ENCODE data around the gene PTPRE. TPM values are rescaled to one million over a fixed set of nuclear protein-coding genes. Genes with fewer than 3 reads are reported as not detected.
"Not testable (repeated sequence)": the region's sequence is repeated elsewhere in the genome, so short reads cannot be mapped to it uniquely, and the experiment has no call there.

PTPRE gene
- total RNA-seq, 1 donor from 2014 or later: 20.9 TPM

DNA sequence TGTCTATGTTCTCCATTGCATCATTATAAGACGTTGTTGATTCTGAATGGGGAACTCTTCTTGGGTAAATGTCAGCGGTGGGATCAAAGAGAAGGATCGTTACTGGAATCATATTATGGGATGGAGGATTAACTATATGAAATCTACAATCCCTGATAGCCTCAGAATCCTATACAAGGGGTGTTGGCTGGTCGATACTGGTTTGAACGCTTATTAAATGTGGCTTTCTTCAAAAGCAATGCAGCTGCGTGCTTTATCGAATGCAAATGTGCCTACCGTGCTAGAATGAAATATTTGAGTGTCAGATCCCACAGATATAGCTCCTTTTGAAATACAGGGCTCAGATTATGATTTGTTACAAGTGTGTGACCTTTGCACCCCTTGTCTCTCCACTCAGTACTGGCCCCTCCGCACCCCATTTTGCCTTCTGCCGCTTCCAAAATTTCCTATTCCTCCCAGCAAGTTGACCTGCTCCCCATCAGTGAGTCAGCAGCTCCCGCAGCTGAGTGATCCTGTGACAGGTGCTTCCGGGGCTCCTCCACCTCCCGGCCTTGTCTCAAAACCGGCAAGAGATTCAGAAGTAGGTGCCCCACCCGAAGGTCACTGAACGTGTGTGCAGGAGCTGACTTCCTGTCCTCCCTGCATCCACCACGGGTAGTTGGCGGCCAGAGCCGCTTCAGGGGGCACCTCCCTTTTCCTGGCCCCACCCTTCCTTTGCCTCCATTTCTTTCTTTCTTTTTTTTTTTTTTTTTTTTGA, 76.6 kb downstream of the PTPRE start:
- DNase-seq: no peak

DNA sequence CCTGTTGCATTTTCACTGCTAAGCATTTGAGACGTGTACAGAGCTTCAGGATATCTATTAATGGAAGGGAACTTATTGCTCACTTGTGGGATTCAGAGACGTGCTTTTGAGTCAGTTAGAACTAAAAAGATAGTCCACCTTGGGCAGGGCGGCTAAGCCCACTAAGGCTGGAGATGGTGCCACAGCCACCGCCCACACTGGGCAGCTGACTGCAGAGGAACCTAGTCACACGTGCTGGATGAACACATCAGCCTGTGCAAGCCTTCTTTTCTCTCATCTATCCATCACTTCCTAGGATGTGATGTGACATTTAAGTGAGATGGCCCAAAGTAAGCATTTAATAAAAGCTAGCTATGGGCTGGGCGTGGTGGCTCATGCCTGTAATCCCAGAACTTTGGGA, 78.0 kb downstream of the PTPRE start:
- no peak for DNase-seq

DNA sequence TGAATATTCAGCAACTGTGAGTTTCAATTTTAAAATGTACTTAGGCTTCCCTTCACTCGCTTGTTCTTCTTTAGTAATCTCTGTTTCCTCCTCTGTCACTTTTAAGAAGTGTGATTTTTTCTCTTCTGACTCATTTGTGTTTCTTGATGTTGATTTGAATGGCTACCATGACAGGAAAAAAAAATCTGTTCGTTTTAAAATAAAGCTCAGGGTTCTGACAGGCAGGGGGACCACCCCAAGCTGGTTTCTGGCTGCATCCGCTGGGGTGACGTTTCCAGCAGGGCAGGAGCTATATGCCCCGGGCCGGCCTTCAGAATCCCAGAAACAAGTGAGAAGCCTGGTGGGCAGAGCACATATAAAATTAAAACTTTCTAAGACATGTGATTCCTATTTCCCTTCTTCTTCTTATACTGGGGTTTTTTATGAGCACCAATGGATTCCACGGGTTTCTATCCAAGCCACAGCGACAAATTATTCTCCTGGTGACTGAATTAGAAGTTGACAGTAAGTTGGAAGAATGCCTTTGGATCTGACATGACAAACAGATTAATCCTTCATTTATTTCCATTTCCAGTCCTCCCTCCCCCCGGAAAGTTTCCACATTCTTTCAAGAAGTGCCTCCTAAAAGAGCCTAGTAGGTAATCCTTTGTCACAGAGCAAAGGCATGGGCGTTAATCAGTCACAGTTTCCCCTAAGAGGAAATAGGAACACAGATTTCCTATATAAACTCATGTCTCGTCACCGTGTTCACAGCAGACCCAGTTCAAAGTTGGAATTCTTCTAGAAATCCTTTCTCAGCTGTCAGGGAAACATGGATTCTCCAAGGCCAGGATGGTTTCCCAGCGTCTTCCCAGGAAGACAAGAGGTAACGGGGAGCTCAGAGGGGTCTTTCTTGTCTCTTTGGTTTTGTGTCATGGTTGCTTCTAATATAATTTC, 79.9 kb downstream of the PTPRE start:
- no peak for DNase-seq

DNA sequence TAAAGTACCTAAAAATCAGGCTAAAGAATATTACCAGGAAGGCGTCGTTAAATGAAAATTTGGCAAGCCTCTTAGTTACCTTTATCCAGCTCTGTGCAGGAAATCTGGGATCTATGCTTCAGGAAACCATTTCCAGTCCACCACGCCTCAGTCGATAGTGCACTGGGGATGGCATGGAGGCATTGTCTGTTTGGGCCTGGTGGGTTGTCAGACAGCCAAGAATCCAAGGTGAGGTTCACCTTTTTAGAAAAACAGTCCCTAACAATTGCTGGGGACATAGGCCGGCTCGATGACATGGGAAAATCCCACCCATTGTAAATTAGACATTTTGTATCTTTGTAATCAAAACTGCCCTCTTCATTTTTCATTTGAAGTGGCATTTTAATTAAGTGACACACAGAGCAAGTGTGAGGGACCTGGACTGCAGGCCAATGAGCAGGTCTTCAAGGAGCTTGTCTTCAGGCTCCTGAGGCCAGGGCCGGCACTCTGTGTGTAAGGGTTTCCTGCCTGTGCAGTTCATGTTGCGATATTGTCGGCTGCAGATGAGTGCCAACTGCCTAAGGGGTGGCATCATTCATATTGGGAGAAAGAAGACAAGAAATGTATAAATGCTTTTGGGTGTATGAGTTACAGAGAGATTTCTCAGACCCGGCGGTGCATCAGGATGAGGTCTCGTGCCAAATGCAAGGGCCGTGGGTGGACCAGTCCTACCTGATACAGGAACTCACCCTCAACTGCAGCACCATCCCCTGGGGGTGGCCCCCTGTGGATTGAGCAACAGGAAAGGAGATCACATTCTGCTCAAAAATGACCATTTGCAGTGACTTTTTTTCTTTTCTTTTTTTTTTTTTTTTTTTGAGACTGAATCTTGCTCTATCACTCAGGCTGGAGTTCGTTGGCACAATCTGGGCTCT, 80.8 kb downstream of the PTPRE start:
- DNase-seq: no peak

- DNase-seq: no peak
Measured at GRCh38 chr10:127989481-127990012, 82.6 kb downstream of the PTPRE start.

- not testable (repeated sequence) for DNase-seq
Measured at GRCh38 chr10:127990132-127990788, 83.4 kb downstream of the PTPRE start.

GRCh38 chr10:127990846-127991542, 84.1 kb downstream of the PTPRE start:
- no peak for DNase-seq

- DNase-seq: no peak
Measured at GRCh38 chr10:127991543-127992255, 84.8 kb downstream of the PTPRE start.

- no peak for DNase-seq
Measured at GRCh38 chr10:127992376-127992775, 85.5 kb downstream of the PTPRE start.

DNA sequence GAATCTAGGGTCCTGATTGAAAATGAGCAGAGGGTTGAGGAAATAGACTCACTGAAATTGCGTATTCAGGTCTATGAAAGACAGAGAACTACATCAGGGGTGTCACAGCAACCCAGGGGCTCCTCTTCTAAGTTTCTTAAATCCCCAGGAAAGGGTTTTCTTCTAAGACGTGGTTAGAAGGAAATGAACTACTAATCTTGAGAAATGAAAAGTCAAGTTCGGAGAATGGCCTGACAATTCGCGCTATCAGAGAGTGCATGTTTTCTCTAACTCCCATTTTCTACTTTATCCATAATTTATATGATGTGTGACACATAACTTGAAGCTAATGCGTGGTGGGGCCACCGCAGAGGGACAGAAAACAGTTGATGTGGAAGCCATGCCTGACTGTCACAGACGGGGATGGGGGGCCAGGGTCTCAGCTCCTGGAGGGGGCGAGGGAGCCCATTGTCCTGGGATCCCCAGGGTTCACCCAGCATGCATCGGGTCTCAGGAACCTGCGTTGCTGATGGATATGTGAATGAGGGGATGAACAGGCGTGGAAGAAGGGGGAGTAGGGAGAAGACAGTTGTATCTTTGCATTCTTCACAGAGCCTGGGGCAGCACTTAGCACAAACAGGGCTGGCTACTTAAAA, 86.3 kb downstream of the PTPRE start:
- DNase-seq: no peak

- no peak for DNase-seq
Measured at GRCh38 chr10:127995939-127996338, 89.0 kb downstream of the PTPRE start.

DNA sequence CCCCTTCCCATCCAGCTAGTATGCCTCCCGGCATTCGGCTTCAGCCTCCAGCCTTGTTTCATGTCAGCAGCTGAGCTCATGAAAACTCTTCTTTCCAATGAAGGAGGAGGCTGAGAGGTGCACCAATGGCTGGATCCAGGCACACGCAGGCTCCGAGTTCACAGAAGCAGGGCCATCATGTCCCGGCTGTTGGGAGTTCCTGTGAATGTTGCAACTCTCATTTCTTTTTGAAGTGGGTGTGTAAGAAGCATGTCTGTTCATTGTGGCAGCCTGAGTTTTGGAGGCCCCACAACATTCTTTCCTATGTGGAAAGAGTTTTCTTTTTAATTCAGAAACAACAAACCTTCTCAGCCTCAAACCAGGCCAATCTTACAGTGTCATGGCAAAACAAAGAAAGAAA, 89.7 kb downstream of the PTPRE start:
- DNase-seq: no peak

- no peak for DNase-seq
Measured at GRCh38 chr10:127997271-127997670, 90.4 kb downstream of the PTPRE start.

DNA sequence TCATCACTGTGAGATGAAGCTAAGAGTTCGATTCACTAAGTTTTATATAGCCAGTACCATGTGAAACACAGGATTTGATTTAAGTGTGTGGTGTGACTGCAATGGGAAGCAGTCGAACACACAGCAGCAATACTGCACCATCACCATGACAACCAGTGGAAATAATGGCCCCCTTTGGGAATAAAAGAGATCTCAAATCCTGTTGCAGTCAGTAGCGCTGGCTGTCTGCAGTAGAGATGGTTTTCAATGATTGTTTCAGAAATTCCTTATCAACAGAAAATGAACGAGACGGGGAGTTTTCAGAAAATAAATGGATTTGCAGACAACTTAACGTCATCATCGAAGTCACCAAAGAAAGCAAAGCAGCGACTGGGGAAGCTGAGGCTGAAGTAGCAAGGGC, 91.0 kb downstream of the PTPRE start:
- DNase-seq: peak; percentile 73

DNA sequence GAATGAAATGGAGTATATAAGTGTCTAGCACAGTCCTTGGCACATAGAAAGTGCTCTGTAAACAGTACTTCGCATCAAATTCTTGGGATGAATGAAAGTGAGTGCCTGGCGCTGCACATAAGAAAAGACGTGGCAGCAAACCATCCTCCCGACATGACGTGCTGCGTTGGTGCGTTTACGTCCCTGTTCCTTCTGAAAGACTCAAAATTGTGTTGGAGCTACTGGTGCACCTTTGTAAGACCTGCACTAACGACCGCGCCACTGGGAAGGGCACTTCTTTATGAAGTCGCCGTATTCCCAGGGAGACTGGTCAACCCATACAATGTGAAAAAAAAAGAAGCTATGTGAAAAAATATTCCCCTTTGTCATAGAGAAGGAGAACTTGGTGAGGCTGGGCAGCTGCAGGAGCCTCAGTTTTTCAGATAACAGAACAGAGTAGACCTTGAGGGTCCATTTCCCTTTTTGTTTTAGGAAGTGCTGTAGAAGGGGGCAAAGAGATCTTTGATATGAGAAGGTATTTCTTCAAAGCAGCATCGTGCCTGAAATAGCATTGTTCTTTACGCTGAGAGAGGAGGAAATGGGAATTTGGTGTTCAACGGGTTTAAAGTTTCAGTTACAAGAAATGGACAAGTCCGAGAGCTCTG, 91.7 kb downstream of the PTPRE start:
- no peak for DNase-seq

GRCh38 chr10:127999297-128000129, 92.6 kb downstream of the PTPRE start:
- DNase-seq: no peak

DNA sequence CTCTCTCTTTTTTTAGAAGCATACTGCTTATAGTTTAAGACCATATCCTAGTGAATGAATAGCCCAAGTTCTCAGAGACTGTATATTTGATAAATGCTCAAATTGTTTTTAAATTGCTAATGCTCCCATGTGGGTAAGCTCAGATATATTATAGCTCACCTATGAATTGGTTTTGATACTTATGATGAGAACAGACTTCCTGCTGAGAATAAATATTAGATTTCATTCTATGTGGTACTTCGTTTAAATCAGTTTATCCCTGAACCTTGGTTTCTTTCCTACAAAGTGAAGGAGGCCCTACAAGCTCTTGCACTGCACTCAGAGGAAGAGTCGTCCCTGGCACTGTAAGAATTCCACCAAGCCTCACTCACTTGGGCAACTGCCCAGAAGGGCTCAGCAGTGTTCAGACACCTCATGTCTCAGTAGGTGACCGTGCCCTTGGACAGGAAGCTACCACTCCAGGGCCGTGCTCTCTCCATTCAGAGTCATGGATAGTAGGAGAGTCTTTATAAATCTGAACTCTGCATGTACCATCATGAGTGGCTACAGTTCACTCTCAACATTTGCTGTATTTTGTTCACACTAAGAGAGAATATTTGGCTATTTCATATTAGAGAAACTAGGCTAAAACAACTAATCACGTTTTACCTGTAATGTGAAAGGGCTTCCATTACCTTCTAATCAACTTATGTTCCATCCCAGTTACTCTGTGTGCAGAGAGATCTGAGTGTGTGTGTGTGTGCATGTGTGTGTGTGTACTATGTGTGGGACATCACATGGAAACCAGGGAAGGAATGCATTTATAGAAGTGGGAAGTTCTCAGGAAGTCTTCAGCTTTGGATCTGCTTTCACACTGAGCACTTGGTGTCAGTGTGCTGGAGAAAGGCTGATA, 93.8 kb downstream of the PTPRE start:
- no peak for DNase-seq
